Chondrocyte (in vitro differentiated cells): ENCODE measurements around the gene TTLL12. TPM values are rescaled to one million over a fixed set of nuclear protein-coding genes. Genes with fewer than 3 reads are reported as not detected.
A peak's percentile ranks its signal among the peaks of the same experiment; 100 is the strongest.

ENCODE experiments used
- DNase-seq: peaks from one replicate; pipeline ENCODE4 v3.0.0; 2021; ENCODE audit warnings: mixed read lengths, low spot score
- H3K27ac Mint-ChIP-seq: one replicate; pipeline ENCODE4 v1.8.0; 2021; ENCODE audit warnings: mild to moderate bottlenecking, moderate library complexity, mixed read lengths; ENCODE audit not compliant: unreplicated experiment
- H3K27me3 Mint-ChIP-seq: 2 replicates; pipeline ENCODE4 v1.8.0; 2021; ENCODE audit warnings: low read depth, mixed read lengths
- H3K36me3 Mint-ChIP-seq: 2 replicates; pipeline ENCODE4 v1.8.0; 2021; ENCODE audit warnings: low read depth, mixed read lengths
- H3K4me1 Mint-ChIP-seq: 2 replicates; pipeline ENCODE4 v1.8.0; 2021; ENCODE audit warnings: low read depth, mild to moderate bottlenecking, mixed read lengths
- H3K4me3 Mint-ChIP-seq: one replicate; pipeline ENCODE4 v1.8.0; 2021; ENCODE audit warnings: mild to moderate bottlenecking, moderate library complexity, mixed read lengths; ENCODE audit not compliant: unreplicated experiment
- H3K9me3 Mint-ChIP-seq: 2 replicates; pipeline ENCODE4 v1.8.0; 2021; ENCODE audit warnings: low read depth, mixed read lengths
- total RNA-seq: library from RNA; stranded (reverse); gene quantifications from 3 replicates; pipeline ENCODE4 v1.2.1, GENCODE V29; 2021
- TF ChIP-seq, protein P1 (sequence below): fragments of 200-600 bp; sonication (generic); IDR thresholded peaks from 2 replicates; pipeline ENCODE4 v1.5.0; 2021; ENCODE audit warnings: antibody characterized with exemption, mild to moderate bottlenecking, moderate library complexity

Gene TTLL12
- total RNA-seq, 1 donor from 2014 or later, result 35.6 TPM

DNA sequence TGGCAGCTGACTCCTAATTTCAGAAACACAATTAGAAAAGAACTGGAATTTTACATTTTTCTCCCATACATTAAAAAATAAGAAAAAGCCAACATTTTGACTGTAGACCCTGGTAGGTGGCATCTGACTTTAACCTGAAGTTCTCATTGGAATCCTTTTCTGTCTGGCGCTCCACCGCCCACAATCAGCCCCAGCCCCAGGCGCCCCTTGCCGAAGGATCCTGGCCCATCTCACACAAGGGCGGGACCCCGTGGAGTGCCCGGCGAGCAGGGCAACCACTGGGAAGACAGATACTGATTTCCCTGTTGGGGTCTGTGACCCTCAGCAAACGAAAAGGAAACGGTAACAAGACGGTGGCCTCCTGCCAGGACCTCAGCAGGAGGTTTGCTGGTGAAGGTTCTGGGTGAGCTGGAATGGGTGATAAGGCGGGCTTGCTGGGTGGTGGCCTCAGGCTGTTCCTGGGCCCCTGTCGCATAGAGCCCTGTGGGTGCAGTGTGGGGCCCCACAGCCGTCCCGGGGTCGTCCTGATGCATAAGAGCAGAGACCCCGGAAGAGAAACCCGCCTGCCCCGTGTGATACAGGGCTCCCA lies 19.8 kb downstream of the TTLL12 start:
- Mint-ChIP-seq H3K9me3 (no peaks in the 10 kb centered on the region), H3K27me3 (no peaks in the 10 kb centered on the region), H3K4me1 (peaks cover 24% of the 10 kb centered on the region), H3K36me3 (peaks cover 8% of the 10 kb centered on the region), H3K27ac (peak overlapping the region; percentile 2), H3K4me3 (no peak overlapping the region)
- TF ChIP-seq, protein P1, sequence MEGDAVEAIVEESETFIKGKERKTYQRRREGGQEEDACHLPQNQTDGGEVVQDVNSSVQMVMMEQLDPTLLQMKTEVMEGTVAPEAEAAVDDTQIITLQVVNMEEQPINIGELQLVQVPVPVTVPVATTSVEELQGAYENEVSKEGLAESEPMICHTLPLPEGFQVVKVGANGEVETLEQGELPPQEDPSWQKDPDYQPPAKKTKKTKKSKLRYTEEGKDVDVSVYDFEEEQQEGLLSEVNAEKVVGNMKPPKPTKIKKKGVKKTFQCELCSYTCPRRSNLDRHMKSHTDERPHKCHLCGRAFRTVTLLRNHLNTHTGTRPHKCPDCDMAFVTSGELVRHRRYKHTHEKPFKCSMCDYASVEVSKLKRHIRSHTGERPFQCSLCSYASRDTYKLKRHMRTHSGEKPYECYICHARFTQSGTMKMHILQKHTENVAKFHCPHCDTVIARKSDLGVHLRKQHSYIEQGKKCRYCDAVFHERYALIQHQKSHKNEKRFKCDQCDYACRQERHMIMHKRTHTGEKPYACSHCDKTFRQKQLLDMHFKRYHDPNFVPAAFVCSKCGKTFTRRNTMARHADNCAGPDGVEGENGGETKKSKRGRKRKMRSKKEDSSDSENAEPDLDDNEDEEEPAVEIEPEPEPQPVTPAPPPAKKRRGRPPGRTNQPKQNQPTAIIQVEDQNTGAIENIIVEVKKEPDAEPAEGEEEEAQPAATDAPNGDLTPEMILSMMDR, result no peak
- no peak for DNase-seq

DNA sequence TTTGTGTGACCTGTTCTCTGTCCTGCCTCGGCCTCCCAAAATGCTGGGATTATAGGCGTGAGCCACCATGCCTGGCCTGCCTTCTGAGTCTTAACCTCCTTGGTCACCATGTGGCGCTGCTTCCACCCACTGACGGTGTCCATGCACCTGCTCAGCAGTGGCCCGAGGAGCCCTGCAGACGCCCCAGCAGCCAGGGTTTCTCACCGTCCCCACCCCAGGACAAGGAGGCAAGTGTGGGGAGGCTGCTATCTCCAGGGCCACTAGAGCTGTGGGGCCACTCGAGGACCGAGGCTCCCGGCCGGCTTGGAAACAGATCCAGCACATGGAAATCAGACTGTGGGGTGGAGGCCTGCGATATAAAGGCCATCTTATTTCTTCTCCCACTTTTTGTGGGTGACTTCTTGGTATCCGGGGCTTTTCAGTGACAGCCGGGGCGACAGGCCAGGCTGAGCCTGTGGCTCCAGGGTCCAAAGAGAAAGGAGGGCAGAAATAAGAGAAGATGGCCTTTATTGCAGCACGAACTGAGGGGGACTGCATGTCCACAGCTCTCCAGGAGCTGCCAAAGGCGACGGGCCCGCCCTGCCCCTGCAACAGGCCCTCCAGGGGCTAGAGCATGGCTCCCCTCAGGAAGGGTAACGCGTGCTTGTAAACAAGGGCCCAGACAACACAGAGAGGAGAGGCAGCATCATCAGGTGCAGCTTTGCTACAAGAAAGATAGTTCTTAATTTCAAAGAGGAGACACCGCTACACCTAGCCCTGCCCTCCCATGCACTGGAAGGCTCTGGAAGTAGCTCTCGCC lies 20.6 kb downstream of the TTLL12 start:
- H3K36me3 Mint-ChIP-seq, result peaks cover 9% of the 10 kb centered on the region
- H3K4me1 Mint-ChIP-seq, result peaks cover 24% of the 10 kb centered on the region
- H3K27ac Mint-ChIP-seq, result no peak overlapping the region
- H3K4me3 Mint-ChIP-seq, result no peak overlapping the region
- H3K27me3 Mint-ChIP-seq, result no peaks in the 10 kb centered on the region
- TF ChIP-seq, protein P1, result no peak
- H3K9me3 Mint-ChIP-seq, result no peaks in the 10 kb centered on the region
- no peak for DNase-seq

DNA sequence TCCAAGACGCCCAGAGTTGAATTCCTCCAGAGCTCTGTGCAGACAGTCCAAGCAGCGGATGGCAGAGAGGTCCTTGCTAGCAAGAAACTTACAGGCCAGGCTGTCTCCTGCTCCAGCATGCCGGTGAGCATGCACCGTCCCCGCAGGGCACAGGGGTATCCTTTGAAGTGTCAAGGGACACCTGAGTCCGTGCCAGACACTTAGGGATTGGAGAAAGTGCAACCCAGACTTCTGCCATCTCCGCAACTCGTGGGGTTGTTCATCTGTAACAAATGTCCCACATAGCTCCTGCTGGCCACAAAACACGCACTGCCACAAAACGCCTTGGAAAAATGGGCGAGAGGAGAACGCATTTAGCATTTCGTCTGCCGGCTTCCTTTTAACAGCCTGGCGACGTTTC lies 22.3 kb downstream of the TTLL12 start:
- peaks cover 10% of the 10 kb centered on the region for H3K36me3 Mint-ChIP-seq
- peaks cover 24% of the 10 kb centered on the region for H3K4me1 Mint-ChIP-seq
- no peak for DNase-seq
- H3K4me3 Mint-ChIP-seq, result no peak overlapping the region
- H3K27me3 Mint-ChIP-seq, result no peaks in the 10 kb centered on the region
- no peaks in the 10 kb centered on the region for H3K9me3 Mint-ChIP-seq
- TF ChIP-seq, protein P1, result no peak
- no peak overlapping the region for H3K27ac Mint-ChIP-seq

DNA sequence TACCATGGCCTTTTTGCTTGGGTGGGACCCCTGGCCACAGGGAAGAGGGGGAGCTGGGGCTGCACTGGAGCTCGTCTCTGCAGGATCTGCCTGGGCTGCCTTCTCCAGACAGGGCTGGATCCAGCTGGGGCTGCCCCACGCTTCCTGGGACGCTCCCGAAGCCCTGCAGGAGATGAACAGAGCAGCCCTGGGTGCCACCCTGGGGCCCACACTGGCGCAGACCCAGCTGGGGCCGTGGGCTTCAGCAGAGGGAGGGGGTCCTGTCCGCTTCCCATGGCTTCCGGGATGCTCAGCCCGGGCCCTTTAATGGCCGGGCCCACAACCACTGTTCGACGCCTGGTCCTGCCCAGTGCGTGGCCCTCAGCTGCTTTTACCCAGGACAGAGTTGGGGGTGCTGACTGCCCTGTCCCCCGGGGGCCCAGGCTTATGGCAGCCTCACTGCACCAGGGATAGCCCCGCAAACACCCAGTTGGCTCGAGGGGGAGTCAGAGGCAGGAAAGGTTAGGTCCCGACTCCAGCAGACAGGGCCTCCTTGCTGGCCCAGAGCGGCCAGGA lies 23.6 kb downstream of the TTLL12 start:
- DNase-seq, result no peak

More for the DNA sequence above, 23.6 kb downstream of the TTLL12 start:
- no peaks in the 10 kb centered on the region for H3K9me3 Mint-ChIP-seq
- no peak overlapping the region for H3K27ac Mint-ChIP-seq
- TF ChIP-seq, protein P1, result no peak
- peaks cover 12% of the 10 kb centered on the region for H3K36me3 Mint-ChIP-seq
- H3K4me3 Mint-ChIP-seq, result no peak overlapping the region
- H3K27me3 Mint-ChIP-seq, result no peaks in the 10 kb centered on the region
- peaks cover 20% of the 10 kb centered on the region for H3K4me1 Mint-ChIP-seq
